Measurements from ENCODE around the gene BLCAP. TPM values are rescaled to one million over a fixed set of nuclear protein-coding genes. Genes with fewer than 3 reads are reported as not detected.
A peak's percentile ranks its signal among the peaks of the same experiment; 100 is the strongest.
"Not testable (repeated sequence)": the region's sequence is repeated elsewhere in the genome, so short reads cannot be mapped to it uniquely, and the experiment has no call there.

The BLCAP gene
- total RNA-seq, 1 experiment from 2014 or later = 58.9 TPM

GRCh38 chr20:37503256-37503927, 24.3 kb downstream of the BLCAP start:
- Histone ChIP-seq H3K27me3 (ENCODE audit: control insufficient read depth, insufficient read depth, low read length) (no peaks in the 10 kb centered on the region), H3K4me3 (ENCODE audit: insufficient read depth, low read depth, low read length) (no peak overlapping the region)
- DNase-seq = no peak

GRCh38 chr20:37502654-37503053, 25.0 kb downstream of the BLCAP start:
- no peak for DNase-seq
- H3K36me3 ChIP-seq (replicated peaks; ENCODE audit: control insufficient read depth, insufficient read depth, low read length) = no peaks in the 10 kb centered on the region
- no peak overlapping the region for H3K4me3 ChIP-seq (ENCODE audit: insufficient read depth, low read depth, low read length)
- H3K27me3 ChIP-seq (ENCODE audit: control insufficient read depth, insufficient read depth, low read length) = no peaks in the 10 kb centered on the region

More at GRCh38 chr20:37503256-37503927, 24.3 kb downstream of the BLCAP start:
- no peaks in the 10 kb centered on the region for H3K36me3 ChIP-seq (replicated peaks; ENCODE audit: control insufficient read depth, insufficient read depth, low read length)

- peak; percentile 68 for DNase-seq
These were observed 25.7 kb downstream of the BLCAP start for GRCh38 chr20:37501940-37502339.

GRCh38 chr20:37500311-37500710, 27.4 kb downstream of the BLCAP start:
- no peak overlapping the region for H3K4me3 ChIP-seq (ENCODE audit: insufficient read depth, low read depth, low read length)
- H3K27me3 ChIP-seq (ENCODE audit: control insufficient read depth, insufficient read depth, low read length) = no peaks in the 10 kb centered on the region
- DNase-seq = no peak
- no peaks in the 10 kb centered on the region for H3K36me3 ChIP-seq (replicated peaks; ENCODE audit: control insufficient read depth, insufficient read depth, low read length)

More at GRCh38 chr20:37501940-37502339, 25.7 kb downstream of the BLCAP start:
- Histone ChIP-seq H3K4me3 (ENCODE audit: insufficient read depth, low read depth, low read length) (no peak overlapping the region), H3K36me3 (replicated peaks; ENCODE audit: control insufficient read depth, insufficient read depth, low read length) (no peaks in the 10 kb centered on the region), H3K27me3 (ENCODE audit: control insufficient read depth, insufficient read depth, low read length) (no peaks in the 10 kb centered on the region)

- no peak for DNase-seq
- Histone ChIP-seq H3K36me3 (replicated peaks; ENCODE audit: control insufficient read depth, insufficient read depth, low read length) (no peaks in the 10 kb centered on the region; the same call in 1 of the 2 replicates), H3K27me3 (ENCODE audit: control insufficient read depth, insufficient read depth, low read length) (no peaks in the 10 kb centered on the region), H3K4me3 (ENCODE audit: insufficient read depth, low read depth, low read length) (no peak overlapping the region)
These were observed 29.5 kb downstream of the BLCAP start for GRCh38 chr20:37498066-37498665.

- Histone ChIP-seq H3K4me3 (ENCODE audit: insufficient read depth, low read depth, low read length) (no peak overlapping the region), H3K27me3 (ENCODE audit: control insufficient read depth, insufficient read depth, low read length) (no peaks in the 10 kb centered on the region)
- no peak for DNase-seq
These were observed 32.9 kb downstream of the BLCAP start for GRCh38 chr20:37494796-37495195.

GRCh38 chr20:37494301-37494700, 33.4 kb downstream of the BLCAP start:
- no peaks in the 10 kb centered on the region; the same call in 1 of the 2 replicates for H3K36me3 ChIP-seq (replicated peaks; ENCODE audit: control insufficient read depth, insufficient read depth, low read length)
- no peak overlapping the region for H3K4me3 ChIP-seq (ENCODE audit: insufficient read depth, low read depth, low read length)
- no peak for DNase-seq
- H3K27me3 ChIP-seq (ENCODE audit: control insufficient read depth, insufficient read depth, low read length) = no peaks in the 10 kb centered on the region; the same call in 1 of the 2 replicates

More at GRCh38 chr20:37494796-37495195, 32.9 kb downstream of the BLCAP start:
- H3K36me3 ChIP-seq (replicated peaks; ENCODE audit: control insufficient read depth, insufficient read depth, low read length) = no peaks in the 10 kb centered on the region; the same call in 1 of the 2 replicates

GRCh38 chr20:37492945-37493344, 34.7 kb downstream of the BLCAP start:
- Histone ChIP-seq H3K36me3 (replicated peaks; ENCODE audit: control insufficient read depth, insufficient read depth, low read length) (no peaks in the 10 kb centered on the region; the same call in 1 of the 2 replicates), H3K27me3 (ENCODE audit: control insufficient read depth, insufficient read depth, low read length) (no peaks in the 10 kb centered on the region; the same call in 1 of the 2 replicates), H3K4me3 (ENCODE audit: insufficient read depth, low read depth, low read length) (no peak overlapping the region)
- no peak for DNase-seq

GRCh38 chr20:37492096-37492625, 35.5 kb downstream of the BLCAP start:
- DNase-seq = no peak

GRCh38 chr20:37490663-37491350, 36.9 kb downstream of the BLCAP start:
- DNase-seq = no peak
- no peaks in the 10 kb centered on the region; the same call in 1 of the 2 replicates for H3K36me3 ChIP-seq (replicated peaks; ENCODE audit: control insufficient read depth, insufficient read depth, low read length)
- H3K4me3 ChIP-seq (ENCODE audit: insufficient read depth, low read depth, low read length) = no peak overlapping the region
- no peaks in the 10 kb centered on the region; the same call in 1 of the 2 replicates for H3K27me3 ChIP-seq (ENCODE audit: control insufficient read depth, insufficient read depth, low read length)

More at GRCh38 chr20:37492096-37492625, 35.5 kb downstream of the BLCAP start:
- no peaks in the 10 kb centered on the region; the same call in 1 of the 2 replicates for H3K27me3 ChIP-seq (ENCODE audit: control insufficient read depth, insufficient read depth, low read length)
- no peaks in the 10 kb centered on the region; the same call in 1 of the 2 replicates for H3K36me3 ChIP-seq (replicated peaks; ENCODE audit: control insufficient read depth, insufficient read depth, low read length)
- no peak overlapping the region for H3K4me3 ChIP-seq (ENCODE audit: insufficient read depth, low read depth, low read length)

GRCh38 chr20:37486209-37486608, 41.5 kb downstream of the BLCAP start:
- DNase-seq; H3K27me3 ChIP-seq (ENCODE audit: control insufficient read depth, insufficient read depth, low read length); H3K4me3 ChIP-seq (ENCODE audit: insufficient read depth, low read depth, low read length); H3K36me3 ChIP-seq (replicated peaks; ENCODE audit: control insufficient read depth, insufficient read depth, low read length): not testable (repeated sequence)

- DNase-seq = no peak
- Histone ChIP-seq H3K36me3 (replicated peaks; ENCODE audit: control insufficient read depth, insufficient read depth, low read length) (no peaks in the 10 kb centered on the region), H3K4me3 (ENCODE audit: insufficient read depth, low read depth, low read length) (no peak overlapping the region), H3K27me3 (ENCODE audit: control insufficient read depth, insufficient read depth, low read length) (no peaks in the 10 kb centered on the region; the same call in 1 of the 2 replicates)
These were observed 43.3 kb downstream of the BLCAP start for GRCh38 chr20:37484331-37484730.

GRCh38 chr20:37481610-37482009, 46.1 kb downstream of the BLCAP start:
- H3K27me3 ChIP-seq (ENCODE audit: control insufficient read depth, insufficient read depth, low read length) = no peaks in the 10 kb centered on the region; the same call in 1 of the 2 replicates
- DNase-seq = no peak
- H3K4me3 ChIP-seq (ENCODE audit: insufficient read depth, low read depth, low read length) = no peak overlapping the region
- no peaks in the 10 kb centered on the region for H3K36me3 ChIP-seq (replicated peaks; ENCODE audit: control insufficient read depth, insufficient read depth, low read length)

GRCh38 chr20:37480919-37481318, 46.8 kb downstream of the BLCAP start:
- no peak for DNase-seq
- Histone ChIP-seq H3K4me3 (ENCODE audit: insufficient read depth, low read depth, low read length) (no peak overlapping the region), H3K36me3 (replicated peaks; ENCODE audit: control insufficient read depth, insufficient read depth, low read length) (no peaks in the 10 kb centered on the region), H3K27me3 (ENCODE audit: control insufficient read depth, insufficient read depth, low read length) (no peaks in the 10 kb centered on the region; the same call in 1 of the 2 replicates)
